IMR-90 (cell line): ENCODE measurements around the gene CCPG1.

Experiments used
- CTCF ChIP-seq: conservative IDR thresholded peaks from 2 replicates; pipeline ENCODE4 v1.5.1; 2012; ENCODE audit warnings: mild to moderate bottlenecking, low read depth, low read length, improper control_type of control experiment
- POLR2A ChIP-seq: IDR thresholded peaks from 2 replicates; pipeline ENCODE4 v1.6.1; 2012; ENCODE audit warnings: mild to moderate bottlenecking, low read depth, low read length
- RCOR1 ChIP-seq: IDR thresholded peaks from 2 replicates; pipeline ENCODE4 v1.6.1; 2012; ENCODE audit warnings: mild to moderate bottlenecking, low read length, improper control_type of control experiment; ENCODE audit not compliant: insufficient replicate concordance
- USF2 ChIP-seq: fragments of 150-350 bp; IDR thresholded peaks from 2 replicates; pipeline ENCODE4 v1.6.1; 2017; ENCODE audit warnings: mild to moderate bottlenecking, antibody characterized with exemption, low read length, low read depth
- TF ChIP-seq, protein P1 (sequence below): fragments of 150-350 bp; IDR thresholded peaks from 2 replicates; pipeline ENCODE4 v1.6.1; 2016; ENCODE audit warnings: low read depth, mild to moderate bottlenecking, low read length, moderate library complexity, borderline replicate concordance

DNA sequence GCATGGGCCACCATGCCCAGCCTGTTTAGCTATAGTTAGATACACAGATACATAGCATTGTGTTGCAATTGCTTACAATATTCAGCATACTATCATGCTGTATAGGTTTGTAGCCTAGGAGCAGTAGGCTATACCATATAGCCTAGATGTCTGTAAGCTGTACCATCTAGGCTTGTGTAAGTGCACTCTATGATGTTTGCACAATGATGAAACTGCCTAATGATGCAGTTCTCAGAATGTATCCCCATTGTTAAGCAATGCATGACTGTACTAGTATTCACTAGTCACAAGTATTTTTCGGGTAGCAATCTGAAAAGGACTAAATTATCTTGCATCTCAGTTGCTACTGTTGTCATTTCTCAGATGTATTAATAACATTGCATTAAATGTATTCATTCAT, 73.2 kb downstream of the CCPG1 start:
- no peak for TF ChIP-seq RCOR1
- TF ChIP-seq, protein P1, sequence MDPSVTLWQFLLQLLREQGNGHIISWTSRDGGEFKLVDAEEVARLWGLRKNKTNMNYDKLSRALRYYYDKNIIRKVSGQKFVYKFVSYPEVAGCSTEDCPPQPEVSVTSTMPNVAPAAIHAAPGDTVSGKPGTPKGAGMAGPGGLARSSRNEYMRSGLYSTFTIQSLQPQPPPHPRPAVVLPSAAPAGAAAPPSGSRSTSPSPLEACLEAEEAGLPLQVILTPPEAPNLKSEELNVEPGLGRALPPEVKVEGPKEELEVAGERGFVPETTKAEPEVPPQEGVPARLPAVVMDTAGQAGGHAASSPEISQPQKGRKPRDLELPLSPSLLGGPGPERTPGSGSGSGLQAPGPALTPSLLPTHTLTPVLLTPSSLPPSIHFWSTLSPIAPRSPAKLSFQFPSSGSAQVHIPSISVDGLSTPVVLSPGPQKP = no peak
- no peak for TF ChIP-seq POLR2A
- no peak for TF ChIP-seq USF2
- no peak for TF ChIP-seq CTCF
